GM23248 (cell line): Measurements from ENCODE around the gene CRY2.
"Not testable (repeated sequence)": the region's sequence is repeated elsewhere in the genome, so short reads cannot be mapped to it uniquely, and the experiment has no call there.

Experiments used
- EZH2 ChIP-seq: fragments of 200-600 bp; sonication (generic); IDR thresholded peaks from 2 replicates; pipeline ENCODE4 v1.6.1; 2018; ENCODE audit warnings: antibody characterized with exemption, mild to moderate bottlenecking; ENCODE audit not compliant: insufficient read depth, poor library complexity, severe bottlenecking
- EZH2phosphoT487 ChIP-seq: fragments of 200-600 bp; sonication (generic); IDR thresholded peaks from 2 replicates; pipeline ENCODE4 v1.6.1; 2018; ENCODE audit warnings: antibody characterized with exemption, moderate library complexity, mild to moderate bottlenecking, low read depth; ENCODE audit not compliant: insufficient read depth

GRCh38 chr11:45826492-45826891, 20.8 kb upstream of the CRY2 start:
- not testable (repeated sequence) for TF ChIP-seq EZH2, EZH2phosphoT487
